Chondrocyte (in vitro differentiated cells): Measurements from ENCODE around the gene LNX1. TPM values are rescaled to one million over a fixed set of nuclear protein-coding genes. Genes with fewer than 3 reads are reported as not detected.
A peak's percentile ranks its signal among the peaks of the same experiment; 100 is the strongest.

ENCODE experiments used
- DNase-seq: peaks from one replicate; pipeline ENCODE4 v3.0.0; 2021; ENCODE audit warnings: mixed read lengths, low spot score
- H3K27ac Mint-ChIP-seq: one replicate; pipeline ENCODE4 v1.8.0; 2021; ENCODE audit warnings: mild to moderate bottlenecking, moderate library complexity, mixed read lengths; ENCODE audit not compliant: unreplicated experiment
- H3K27me3 Mint-ChIP-seq: 2 replicates; pipeline ENCODE4 v1.8.0; 2021; ENCODE audit warnings: low read depth, mixed read lengths
- H3K36me3 Mint-ChIP-seq: 2 replicates; pipeline ENCODE4 v1.8.0; 2021; ENCODE audit warnings: low read depth, mixed read lengths
- H3K4me1 Mint-ChIP-seq: 2 replicates; pipeline ENCODE4 v1.8.0; 2021; ENCODE audit warnings: low read depth, mild to moderate bottlenecking, mixed read lengths
- H3K4me3 Mint-ChIP-seq: one replicate; pipeline ENCODE4 v1.8.0; 2021; ENCODE audit warnings: mild to moderate bottlenecking, moderate library complexity, mixed read lengths; ENCODE audit not compliant: unreplicated experiment
- H3K9me3 Mint-ChIP-seq: 2 replicates; pipeline ENCODE4 v1.8.0; 2021; ENCODE audit warnings: low read depth, mixed read lengths
- long read RNA-seq: library from polyadenylated mRNA; stranded (forward); transcript quantifications from one replicate; pipeline ENCODE4 v2.0.0, GENCODE V29; 2021
- total RNA-seq: library from RNA; stranded (reverse); gene quantifications from 3 replicates; pipeline ENCODE4 v1.2.1, GENCODE V29; 2021
- TF ChIP-seq, protein P1 (sequence below): fragments of 200-600 bp; sonication (generic); IDR thresholded peaks from 2 replicates; pipeline ENCODE4 v1.5.0; 2021; ENCODE audit warnings: antibody characterized with exemption, mild to moderate bottlenecking, moderate library complexity

Gene LNX1
- total RNA-seq, result 1.1 to 2.3 TPM (median 1.8 TPM) in 3 replicates
- long read RNA-seq, partial matches to known transcripts, result 3 of 4 reads
- long read RNA-seq, other reads (novel, unspliced or antisense), result 0 of 4 reads

DNA sequence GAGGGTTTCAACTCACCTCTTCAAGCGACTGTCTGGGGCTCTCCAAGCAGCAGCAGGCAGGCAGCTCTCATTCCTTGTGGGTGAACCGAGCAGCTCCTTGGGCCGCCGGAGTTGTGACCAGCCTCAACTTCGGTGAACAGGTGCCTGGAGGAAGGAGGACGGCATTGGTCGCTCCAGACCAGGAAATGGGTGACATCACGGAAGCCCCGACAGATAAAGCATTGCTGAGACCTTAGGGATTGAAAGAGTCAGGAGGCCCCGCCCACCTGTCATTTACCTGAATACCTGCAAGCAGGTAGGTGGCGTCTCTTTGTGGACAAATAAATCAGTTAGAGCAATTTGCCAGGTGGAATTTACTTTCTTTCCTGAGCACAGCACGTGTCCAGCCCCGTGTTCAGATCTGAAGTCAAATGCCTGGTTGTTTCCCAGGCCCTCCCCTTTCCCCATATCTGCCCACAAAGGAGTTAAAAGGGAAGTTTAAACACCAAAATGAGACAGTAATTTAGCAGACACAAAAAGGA, at the start of gene LNX1:
LNX1 (minus strand) TSS at position 115 of the 521 bp plus-strand sequence. CDS start 17,484 bp downstream, outside the sequence.
- Mint-ChIP-seq H3K27me3 (no peaks in the 10 kb centered on the region), H3K36me3 (no peaks in the 10 kb centered on the region), H3K9me3 (no peaks in the 10 kb centered on the region), H3K27ac (peak within 1 kb of the TSS; percentile 34), H3K4me3 (no peak within 1 kb of the TSS), H3K4me1 (peaks cover 36% of the 10 kb centered on the region)
- TF ChIP-seq, protein P1, sequence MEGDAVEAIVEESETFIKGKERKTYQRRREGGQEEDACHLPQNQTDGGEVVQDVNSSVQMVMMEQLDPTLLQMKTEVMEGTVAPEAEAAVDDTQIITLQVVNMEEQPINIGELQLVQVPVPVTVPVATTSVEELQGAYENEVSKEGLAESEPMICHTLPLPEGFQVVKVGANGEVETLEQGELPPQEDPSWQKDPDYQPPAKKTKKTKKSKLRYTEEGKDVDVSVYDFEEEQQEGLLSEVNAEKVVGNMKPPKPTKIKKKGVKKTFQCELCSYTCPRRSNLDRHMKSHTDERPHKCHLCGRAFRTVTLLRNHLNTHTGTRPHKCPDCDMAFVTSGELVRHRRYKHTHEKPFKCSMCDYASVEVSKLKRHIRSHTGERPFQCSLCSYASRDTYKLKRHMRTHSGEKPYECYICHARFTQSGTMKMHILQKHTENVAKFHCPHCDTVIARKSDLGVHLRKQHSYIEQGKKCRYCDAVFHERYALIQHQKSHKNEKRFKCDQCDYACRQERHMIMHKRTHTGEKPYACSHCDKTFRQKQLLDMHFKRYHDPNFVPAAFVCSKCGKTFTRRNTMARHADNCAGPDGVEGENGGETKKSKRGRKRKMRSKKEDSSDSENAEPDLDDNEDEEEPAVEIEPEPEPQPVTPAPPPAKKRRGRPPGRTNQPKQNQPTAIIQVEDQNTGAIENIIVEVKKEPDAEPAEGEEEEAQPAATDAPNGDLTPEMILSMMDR, result no peak
- DNase-seq, result no peak

- peaks cover 4% of the 10 kb centered on the region for H3K4me1 Mint-ChIP-seq
- no peak overlapping the region for H3K4me3 Mint-ChIP-seq
- H3K27me3 Mint-ChIP-seq, result no peaks in the 10 kb centered on the region
- no peaks in the 10 kb centered on the region for H3K9me3 Mint-ChIP-seq
- DNase-seq, result no peak
- no peaks in the 10 kb centered on the region for H3K36me3 Mint-ChIP-seq
- TF ChIP-seq, protein P1, result no peak
- H3K27ac Mint-ChIP-seq, result no peak overlapping the region
These were observed 49.5 kb upstream of the LNX1 start for GRCh38 chr4:53640576-53641453.

DNA sequence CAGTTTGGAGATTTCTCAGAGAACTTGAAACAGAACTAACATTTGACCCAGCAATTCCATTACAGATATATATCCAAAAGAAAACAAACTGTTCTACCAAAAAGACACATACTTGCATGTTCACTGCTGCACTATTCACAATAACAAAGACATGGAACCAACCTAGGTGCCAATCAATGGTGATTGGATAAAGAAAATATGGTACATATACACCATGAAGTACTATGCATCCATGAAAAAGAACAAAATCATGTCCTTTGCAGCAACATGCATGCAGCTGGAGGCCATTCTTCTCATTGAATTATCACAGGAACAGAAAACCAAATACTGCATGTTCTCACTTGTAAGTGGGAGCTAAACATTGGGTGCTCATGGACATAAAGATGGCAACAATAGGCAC, 47.6 kb upstream of the LNX1 start:
- Mint-ChIP-seq H3K4me1 (peaks cover 4% of the 10 kb centered on the region), H3K9me3 (no peaks in the 10 kb centered on the region), H3K36me3 (no peaks in the 10 kb centered on the region), H3K27me3 (no peaks in the 10 kb centered on the region), H3K27ac (no peak overlapping the region), H3K4me3 (no peak overlapping the region)
- no peak for DNase-seq
- TF ChIP-seq, protein P1, result no peak

DNA sequence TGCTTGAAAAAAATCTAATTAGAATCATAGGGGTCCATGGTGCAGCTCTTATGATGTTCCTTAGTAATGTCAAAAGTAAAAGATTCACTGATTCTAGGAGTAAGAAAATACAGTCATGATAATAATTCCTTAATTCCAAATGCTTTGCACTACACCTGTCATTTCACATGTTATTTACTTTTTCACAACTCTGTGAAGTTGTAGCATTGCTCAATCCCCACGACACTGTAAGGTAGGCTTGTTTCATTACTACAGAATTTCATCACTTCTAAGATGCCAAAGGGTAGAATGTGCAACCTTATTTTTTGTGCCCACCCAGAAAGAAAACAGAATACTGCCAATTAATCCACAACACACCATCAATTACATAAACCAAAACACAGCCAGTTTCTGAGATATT, 46.1 kb upstream of the LNX1 start:
- no peaks in the 10 kb centered on the region for H3K9me3 Mint-ChIP-seq
- TF ChIP-seq, protein P1, result no peak

GRCh38 chr4:53635697-53636483, 44.6 kb upstream of the LNX1 start:
- H3K9me3 Mint-ChIP-seq, result no peaks in the 10 kb centered on the region
- no peak overlapping the region for H3K27ac Mint-ChIP-seq
- H3K4me3 Mint-ChIP-seq, result no peak overlapping the region
- TF ChIP-seq, protein P1, result no peak
- DNase-seq, result no peak
- H3K36me3 Mint-ChIP-seq, result no peaks in the 10 kb centered on the region
- no peaks in the 10 kb centered on the region for H3K27me3 Mint-ChIP-seq
- peaks cover 4% of the 10 kb centered on the region for H3K4me1 Mint-ChIP-seq

More for the DNA sequence above, 46.1 kb upstream of the LNX1 start:
- Mint-ChIP-seq H3K4me1 (peaks cover 4% of the 10 kb centered on the region), H3K36me3 (no peaks in the 10 kb centered on the region), H3K4me3 (no peak overlapping the region), H3K27ac (no peak overlapping the region), H3K27me3 (no peaks in the 10 kb centered on the region)
- no peak for DNase-seq
